ENCODE results near the gene MYORG.

GRCh38 chr9:34398875-34399274 is 22.2 kb upstream of the MYORG start:
- TF ChIP-seq CTCF (IDR thresholded peaks at IDR 0.05): no peak
- no peak for TF ChIP-seq POLR2A (IDR thresholded peaks at IDR 0.05)

Measured in vagina (tissue), 2 donors.